Smooth muscle cell (in vitro differentiated cells): Measurements from ENCODE around the gene PTTG1IP2. TPM values are rescaled to one million over a fixed set of nuclear protein-coding genes. Genes with fewer than 3 reads are reported as not detected.

ENCODE experiments used
- DNase-seq: peaks from one replicate; lab custom pipeline; 2025; ENCODE audit not compliant: unreplicated experiment; lab: John Stamatoyannopoulos, UW
- H2AFZ ChIP-seq: fragments of 200-600 bp; sonication (generic); 2 replicates; pipeline ENCODE4 v1.6.0; 2016; ENCODE audit warnings: antibody characterized with exemption, low read depth, mild to moderate bottlenecking
- H3F3A ChIP-seq: fragments of 200-600 bp; sonication (generic); 2 replicates; pipeline ENCODE4 v1.6.0; 2017; ENCODE audit warnings: antibody characterized with exemption, low read depth
- H3K27ac ChIP-seq: fragments of 200-600 bp; sonication (generic); 2 replicates; pipeline ENCODE4 v1.5.1; 2016; ENCODE audit warnings: low read depth, mild to moderate bottlenecking
- H3K27me3 ChIP-seq: fragments of 200-600 bp; sonication (generic); 2 replicates; pipeline ENCODE4 v1.6.1; 2016; ENCODE audit warnings: low read depth, mild to moderate bottlenecking
- H3K36me3 ChIP-seq: fragments of 200-600 bp; sonication (generic); 2 replicates; pipeline ENCODE4 v1.5.1; 2016; ENCODE audit warnings: low read depth
- H3K4me1 ChIP-seq: fragments of 200-600 bp; sonication (generic); 2 replicates; pipeline ENCODE4 v1.5.1; 2016; ENCODE audit warnings: low read depth
- H3K4me2 ChIP-seq: fragments of 200-600 bp; sonication (generic); 2 replicates; pipeline ENCODE4 v1.6.0; 2016; ENCODE audit warnings: mild to moderate bottlenecking
- H3K4me3 ChIP-seq: fragments of 200-600 bp; sonication (generic); 2 replicates; pipeline ENCODE4 v1.5.1; 2016; ENCODE audit warnings: mild to moderate bottlenecking
- H3K79me2 ChIP-seq: fragments of 200-600 bp; sonication (generic); 2 replicates; pipeline ENCODE4 v1.6.0; 2016; ENCODE audit warnings: low read depth, mild to moderate bottlenecking
- H3K9ac ChIP-seq: fragments of 200-600 bp; sonication (generic); 2 replicates; pipeline ENCODE4 v1.6.0; 2016; ENCODE audit warnings: low read depth
- H3K9me3 ChIP-seq: fragments of 200-600 bp; sonication (generic); replicated peaks from 2 replicates; pipeline ENCODE4 v1.5.1; 2016; ENCODE audit warnings: low read depth
- H4K20me1 ChIP-seq: fragments of 200-600 bp; sonication (generic); 2 replicates; pipeline ENCODE4 v1.6.0; 2016; ENCODE audit warnings: low read depth
- WGBS: methylation state at CpG from one replicate; pipeline ENCODE4 v1.1.7; 2016; ENCODE audit warnings: low lambda C conversion rate; 5-methylcytosine and 5-hydroxymethylcytosine counted together
- polyA plus RNA-seq: library from polyadenylated mRNA; unstranded; fragments of >200 nt; fragmentation: Nextera tagmentation; extraction: Ambion mirVana; gene quantifications from 2 replicates; pipeline ENCODE4 v1.2.1, GENCODE V29; 2016
- total RNA-seq: library from RNA; depleted of rRNA; stranded (reverse); fragments of >200 nt; gene quantifications from 2 replicates; pipeline ENCODE4 v1.2.3, GENCODE V29; 2014
- TF ChIP-seq, protein P1 (sequence below): fragments of 200-600 bp; sonication (generic); IDR thresholded peaks from 2 replicates; pipeline ENCODE4 v1.5.1; 2017; ENCODE audit warnings: borderline replicate concordance, mild to moderate bottlenecking, antibody characterized with exemption; ENCODE audit not compliant: insufficient read depth, poor library complexity, severe bottlenecking

The PTTG1IP2 gene
- total and polyA plus RNA-seq, 2 experiments from 2014 or later, result not detected

DNA sequence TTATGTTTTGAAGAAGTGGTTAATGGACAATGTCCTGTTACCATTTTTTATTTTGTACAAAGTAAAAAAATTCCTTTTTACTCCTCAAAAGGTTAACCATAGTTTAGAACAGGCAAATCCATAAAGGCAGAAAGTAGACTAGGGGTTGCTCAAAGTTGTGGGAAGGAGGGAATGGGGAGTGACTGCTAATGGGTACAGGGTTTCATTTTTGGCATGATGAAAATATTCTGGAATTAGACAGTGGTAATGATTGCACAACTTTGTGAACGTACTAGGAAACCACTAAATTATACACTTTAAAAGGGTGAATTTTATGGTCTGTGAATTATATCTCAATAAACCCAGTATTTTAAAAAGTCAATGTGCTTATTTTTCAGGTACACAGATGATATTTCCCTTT lies 91.3 kb downstream of the PTTG1IP2 start:
- TF ChIP-seq, protein P1, sequence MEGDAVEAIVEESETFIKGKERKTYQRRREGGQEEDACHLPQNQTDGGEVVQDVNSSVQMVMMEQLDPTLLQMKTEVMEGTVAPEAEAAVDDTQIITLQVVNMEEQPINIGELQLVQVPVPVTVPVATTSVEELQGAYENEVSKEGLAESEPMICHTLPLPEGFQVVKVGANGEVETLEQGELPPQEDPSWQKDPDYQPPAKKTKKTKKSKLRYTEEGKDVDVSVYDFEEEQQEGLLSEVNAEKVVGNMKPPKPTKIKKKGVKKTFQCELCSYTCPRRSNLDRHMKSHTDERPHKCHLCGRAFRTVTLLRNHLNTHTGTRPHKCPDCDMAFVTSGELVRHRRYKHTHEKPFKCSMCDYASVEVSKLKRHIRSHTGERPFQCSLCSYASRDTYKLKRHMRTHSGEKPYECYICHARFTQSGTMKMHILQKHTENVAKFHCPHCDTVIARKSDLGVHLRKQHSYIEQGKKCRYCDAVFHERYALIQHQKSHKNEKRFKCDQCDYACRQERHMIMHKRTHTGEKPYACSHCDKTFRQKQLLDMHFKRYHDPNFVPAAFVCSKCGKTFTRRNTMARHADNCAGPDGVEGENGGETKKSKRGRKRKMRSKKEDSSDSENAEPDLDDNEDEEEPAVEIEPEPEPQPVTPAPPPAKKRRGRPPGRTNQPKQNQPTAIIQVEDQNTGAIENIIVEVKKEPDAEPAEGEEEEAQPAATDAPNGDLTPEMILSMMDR, result no peak
- H3K36me3 ChIP-seq, result no peaks in the 10 kb centered on the region
- no peaks in the 10 kb centered on the region for H3K27me3 ChIP-seq
- no peak overlapping the region for H3K4me2 ChIP-seq
- no peak overlapping the region for H3K27ac ChIP-seq
- no peak overlapping the region for H3K9ac ChIP-seq
- no peak overlapping the region for H2AFZ ChIP-seq
- H3F3A ChIP-seq, result no peaks in the 10 kb centered on the region
- no peak for DNase-seq
- WGBS, result 40% methylated on average over 1 of the region's 1 CpG
- H3K79me2 ChIP-seq, result no peaks in the 10 kb centered on the region
- H3K4me3 ChIP-seq, result no peak overlapping the region
- no peaks in the 10 kb centered on the region for H3K9me3 ChIP-seq
- H4K20me1 ChIP-seq, result no peaks in the 10 kb centered on the region
- H3K4me1 ChIP-seq, result no peaks in the 10 kb centered on the region

Other genes starting within 250 kb of the PTTG1IP2 start
- 2.6 and 8.7 TPM in 2 replicates for gene CFAP69, start 224.5 kb upstream of the PTTG1IP2 start, total RNA-seq
- gene CFAP69, start 224.5 kb upstream of the PTTG1IP2 start, polyA plus RNA-seq, result 0.97 TPM in 1 of 2 replicates, not detected in the other
- not detected in 2 replicates for gene FAM237B, start 148.3 kb upstream of the PTTG1IP2 start, total RNA-seq
- 0.17 TPM in 1 of 2 replicates, not detected in the other for gene FAM237B, start 148.3 kb upstream of the PTTG1IP2 start, polyA plus RNA-seq
- 19.4 and 22.1 TPM in 2 replicates for gene GTPBP10, start 122.9 kb upstream of the PTTG1IP2 start, total RNA-seq
- 13.5 and 14.4 TPM in 2 replicates for gene GTPBP10, start 122.9 kb upstream of the PTTG1IP2 start, polyA plus RNA-seq
- gene CLDN12, start 66.2 kb upstream of the PTTG1IP2 start, total RNA-seq, result 50.2 and 51.1 TPM in 2 replicates
- 16.1 and 18.1 TPM in 2 replicates for gene CLDN12, start 66.2 kb upstream of the PTTG1IP2 start, polyA plus RNA-seq
- 5.3 and 11.2 TPM in 2 replicates for gene CDK14, start 126.7 kb downstream of the PTTG1IP2 start, total RNA-seq
- 4.1 and 5.1 TPM in 2 replicates for gene CDK14, start 126.7 kb downstream of the PTTG1IP2 start, polyA plus RNA-seq